Non-pigmented ciliary epithelial cell (primary cell): ENCODE data around the gene MRGPRF.

Source experiments
- DNase-seq: peaks from one replicate; pipeline ENCODE4 v3.0.0-alpha.2; 2010; ENCODE audit warnings: low read depth

The MRGPRF gene

GRCh38 chr11:69013009-69013951, at the start of gene MRGPRF:
TSS of gene MRGPRF (minus strand) at chr11:69013246. CDS start at chr11:69009901, 3,345 bp downstream.
- no peak for DNase-seq

- no peak for DNase-seq
Observed at GRCh38 chr11:69062169-69062855, 49.3 kb upstream of the MRGPRF start.

- DNase-seq, result no peak
Observed at GRCh38 chr11:69061713-69062053, 48.6 kb upstream of the MRGPRF start.

- no peak for DNase-seq
Observed at GRCh38 chr11:69060806-69061712, 48.0 kb upstream of the MRGPRF start.

GRCh38 chr11:69059985-69060384, 46.9 kb upstream of the MRGPRF start:
- DNase-seq, result no peak

- no peak for DNase-seq
Observed at GRCh38 chr11:69059429-69059828, 46.4 kb upstream of the MRGPRF start.

GRCh38 chr11:69058511-69059270, 45.6 kb upstream of the MRGPRF start:
- no peak for DNase-seq

GRCh38 chr11:69057801-69058200, 44.8 kb upstream of the MRGPRF start:
- no peak for DNase-seq

GRCh38 chr11:69057236-69057635, 44.2 kb upstream of the MRGPRF start:
- no peak for DNase-seq

GRCh38 chr11:69055598-69056516, 42.8 kb upstream of the MRGPRF start:
- DNase-seq, result no peak

- DNase-seq, result no peak
Observed at GRCh38 chr11:69055212-69055586, 42.2 kb upstream of the MRGPRF start.

GRCh38 chr11:69054397-69055211, 41.6 kb upstream of the MRGPRF start:
- DNase-seq, result no peak

- no peak for DNase-seq
Observed at GRCh38 chr11:69053546-69054396, 40.7 kb upstream of the MRGPRF start.

- no peak for DNase-seq
Observed at GRCh38 chr11:69053169-69053477, 40.1 kb upstream of the MRGPRF start.

GRCh38 chr11:69052343-69053168, 39.5 kb upstream of the MRGPRF start:
- no peak for DNase-seq

- DNase-seq, result no peak
Observed at GRCh38 chr11:69051381-69052342, 38.6 kb upstream of the MRGPRF start.
